ENCODE results near the gene TCEAL2.
"Not testable (repeated sequence)": the region's sequence is repeated elsewhere in the genome, so short reads cannot be mapped to it uniquely, and the experiment has no call there.

The TCEAL2 gene

GRCh38 chrX:102125436-102125835 lies at the start of gene TCEAL2:
TSS of gene TCEAL2 (plus strand) at chrX:102125679. CDS start at chrX:102126831, 1,152 bp downstream.
- DNase-seq (ENCODE audit: low spot score); in situ Hi-C loops (cut with MboI; ENCODE audit: low sequenced_read_pairs, unreplicated experiment): not testable (repeated sequence)

DNA sequence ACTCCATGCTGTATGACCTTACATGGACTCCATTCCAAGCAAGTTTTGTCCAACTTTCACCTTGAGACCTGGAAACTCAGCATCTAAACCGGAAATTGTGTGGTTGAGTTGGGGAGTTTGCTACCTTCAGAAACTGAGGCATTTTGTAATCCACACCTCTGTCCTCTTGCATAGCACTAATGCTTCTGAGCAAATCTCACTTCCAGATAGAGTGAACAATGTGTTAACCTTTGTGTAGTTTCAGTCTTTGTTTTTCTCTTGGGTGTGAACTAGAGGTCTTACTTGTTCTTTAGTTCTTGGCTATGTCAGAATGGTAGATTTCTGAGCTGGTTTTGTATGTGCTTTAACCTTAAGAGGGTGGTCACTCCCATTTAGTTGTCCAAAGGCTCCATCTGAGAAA lies 48.1 kb upstream of the TCEAL2 start:
- no peak for DNase-seq (ENCODE audit: low spot score)
- TF ChIP-seq CTCF (IDR thresholded peaks at IDR 0.05; ENCODE audit: borderline replicate concordance, control extremely low read depth, extremely low read depth, insufficient read depth, missing control alignments), result no peak
- in situ Hi-C loops (cut with MboI; ENCODE audit: low sequenced_read_pairs, unreplicated experiment), result no loop called here

- DNase-seq (ENCODE audit: low spot score), result no peak
- no peak for TF ChIP-seq CTCF (IDR thresholded peaks at IDR 0.05; ENCODE audit: borderline replicate concordance, control extremely low read depth, extremely low read depth, insufficient read depth, missing control alignments)
- in situ Hi-C loops (cut with MboI; ENCODE audit: low sequenced_read_pairs, unreplicated experiment), result no loop called here
Measured at GRCh38 chrX:102085706-102086105, 39.8 kb upstream of the TCEAL2 start.

GRCh38 chrX:102113367-102113766 lies 12.1 kb upstream of the TCEAL2 start:
- DNase-seq (ENCODE audit: low spot score), result no peak
- in situ Hi-C loops (cut with MboI; ENCODE audit: low sequenced_read_pairs, unreplicated experiment), result no loop called here
- no peak for TF ChIP-seq CTCF (IDR thresholded peaks at IDR 0.05; ENCODE audit: borderline replicate concordance, control extremely low read depth, extremely low read depth, insufficient read depth, missing control alignments)

DNA sequence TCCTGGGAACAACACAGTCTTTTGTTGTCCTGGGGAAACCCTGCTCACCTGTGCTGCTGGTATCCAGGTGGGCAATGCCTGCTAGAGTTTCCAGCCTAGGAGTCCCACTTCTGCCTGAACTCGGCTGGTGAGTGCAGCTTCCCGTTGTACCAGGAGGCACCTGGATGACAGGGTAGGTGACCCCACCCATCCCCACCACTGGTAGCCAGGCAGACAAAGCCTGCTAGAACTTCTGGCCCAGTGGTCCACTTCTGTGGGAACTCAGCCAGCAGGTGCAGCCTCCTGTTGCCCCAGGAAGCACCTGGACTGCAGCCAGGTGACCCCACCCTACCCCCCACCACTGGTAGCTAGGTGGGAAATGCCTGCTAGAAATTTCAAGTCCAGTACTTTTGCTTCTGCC lies 9.7 kb upstream of the TCEAL2 start:
- no peak for DNase-seq (ENCODE audit: low spot score)
- in situ Hi-C loops (cut with MboI; ENCODE audit: low sequenced_read_pairs, unreplicated experiment), result no loop called here
- TF ChIP-seq CTCF (IDR thresholded peaks at IDR 0.05; ENCODE audit: borderline replicate concordance, control extremely low read depth, extremely low read depth, insufficient read depth, missing control alignments), result no peak

DNA sequence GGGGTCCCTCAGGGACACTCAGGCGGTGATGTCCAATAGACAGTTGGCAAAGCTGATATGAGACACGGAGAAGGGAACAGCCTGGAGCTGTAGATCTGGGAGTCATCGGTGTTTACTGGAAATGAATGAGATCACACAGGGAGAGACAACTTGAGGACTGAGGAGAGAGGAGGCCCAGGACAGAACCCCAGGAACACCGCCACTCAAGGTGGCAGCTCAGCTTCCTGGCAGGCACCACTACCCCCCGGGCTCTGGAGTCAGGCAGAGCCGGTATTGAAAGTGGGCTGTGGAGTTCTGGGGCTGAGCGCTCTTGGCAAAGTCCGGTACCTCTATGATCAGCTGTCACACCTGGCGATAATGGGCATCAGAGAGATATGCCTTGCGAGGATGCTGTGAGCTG lies 465 bp upstream of the TCEAL2 start:
- in situ Hi-C loops (cut with MboI; ENCODE audit: low sequenced_read_pairs, unreplicated experiment); DNase-seq (ENCODE audit: low spot score): not testable (repeated sequence)

- in situ Hi-C loops (cut with MboI; ENCODE audit: low sequenced_read_pairs, unreplicated experiment), result not testable (repeated sequence)
Measured at GRCh38 chrX:102126080-102126818, 770 bp downstream of the TCEAL2 start.

GRCh38 chrX:102126863-102127262 lies 1.4 kb downstream of the TCEAL2 start:
- in situ Hi-C loops (cut with MboI; ENCODE audit: low sequenced_read_pairs, unreplicated experiment), result no loop called here
- no peak for DNase-seq (ENCODE audit: low spot score)
- no peak for TF ChIP-seq CTCF (IDR thresholded peaks at IDR 0.05; ENCODE audit: borderline replicate concordance, control extremely low read depth, extremely low read depth, insufficient read depth, missing control alignments)

More at GRCh38 chrX:102126080-102126818, 770 bp downstream of the TCEAL2 start:
- DNase-seq (ENCODE audit: low spot score), result not testable (repeated sequence)
